Measurements from ENCODE around the gene HNRNPA1. TPM values are rescaled to one million over a fixed set of nuclear protein-coding genes. Genes with fewer than 3 reads are reported as not detected.
A peak's percentile ranks its signal among the peaks of the same experiment; 100 is the strongest.
"Not testable (repeated sequence)": the region's sequence is repeated elsewhere in the genome, so short reads cannot be mapped to it uniquely, and the experiment has no call there.

Gene HNRNPA1
- total RNA-seq, 2 donors from 2014 or later, result 431 to 588 TPM

GRCh38 chr12:54292083-54292930 lies 11.8 kb downstream of the HNRNPA1 start:
- DNase-seq, result no peak

DNA sequence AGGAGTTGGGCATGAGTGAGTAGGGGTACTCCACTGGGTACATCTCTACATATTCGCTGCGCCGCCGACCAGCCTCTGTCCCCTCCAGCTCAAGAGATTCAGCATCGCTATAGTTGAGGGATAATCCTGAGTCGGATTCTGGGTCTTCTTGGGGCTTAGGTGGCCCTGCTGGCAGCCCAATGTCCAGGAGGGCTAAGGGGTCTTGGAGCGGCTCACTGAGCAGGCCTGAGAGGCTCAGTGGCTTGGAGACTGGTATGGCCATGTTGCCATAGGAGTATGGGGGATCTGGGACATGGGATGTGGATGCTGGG lies 12.4 kb downstream of the HNRNPA1 start:
- no peak for ATAC-seq
- DNase-seq, result no peak
- intact Hi-C loops (cut with DNase I), result loop anchor here (10.0 kb wide), 1 partner anchor 72 kb away; the partner anchor contains the start of gene GPR84 (in 2 of the 2)

More at GRCh38 chr12:54292083-54292930, 11.8 kb downstream of the HNRNPA1 start:
- no peak for ATAC-seq
- intact Hi-C loops (cut with DNase I), result loop anchor here (10.0 kb wide), 1 partner anchor 72 kb away; the partner anchor contains the start of gene GPR84 (in 2 of the 2)

DNA sequence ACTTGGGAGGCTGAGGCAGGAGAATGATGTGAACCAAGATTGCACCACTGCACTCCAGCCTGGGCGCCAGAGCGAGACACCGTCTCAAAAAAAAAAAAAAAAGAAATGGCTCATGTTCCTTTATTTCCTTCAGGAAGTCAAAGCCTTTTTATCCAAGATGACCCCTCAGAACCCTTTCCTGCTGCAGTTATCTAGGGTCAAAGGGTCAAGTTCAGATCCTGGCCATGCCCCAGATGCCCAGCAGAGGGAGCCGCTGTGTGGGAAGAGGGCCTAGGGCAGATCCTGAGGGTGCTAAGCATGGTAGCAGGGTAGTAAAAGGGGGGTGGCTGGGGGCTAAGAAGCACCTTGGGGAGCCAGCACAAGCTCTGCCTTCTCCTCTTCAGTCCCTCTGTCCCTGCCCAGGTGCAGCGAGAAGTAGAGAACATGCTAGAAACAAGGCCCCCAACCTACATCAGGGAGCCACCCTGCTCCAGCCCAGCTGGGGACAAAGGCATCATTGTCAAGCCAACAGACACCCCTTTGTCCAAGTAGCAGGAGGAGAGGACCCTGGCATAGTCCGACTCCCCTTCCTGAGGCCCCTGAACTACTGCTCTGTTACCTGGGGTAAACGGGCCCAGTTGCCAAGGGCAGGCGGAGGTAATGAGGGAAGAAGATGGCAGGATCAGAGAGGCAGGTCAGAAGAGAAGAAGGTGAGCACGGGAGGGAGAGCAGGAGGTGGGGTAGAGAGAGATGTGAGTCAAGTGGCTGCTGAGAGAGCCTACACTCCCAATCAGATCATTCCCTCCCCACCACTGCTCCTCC lies 13.8 kb downstream of the HNRNPA1 start:
- DNase-seq, result peak; percentile 48
- peak in 1 of 2 donors; percentile 67 for ATAC-seq
- intact Hi-C loops (cut with DNase I), result loop anchor here (10.0 kb wide), 1 partner anchor 70 kb away; the partner anchor contains the start of gene GPR84 (in 2 of the 2)

DNA sequence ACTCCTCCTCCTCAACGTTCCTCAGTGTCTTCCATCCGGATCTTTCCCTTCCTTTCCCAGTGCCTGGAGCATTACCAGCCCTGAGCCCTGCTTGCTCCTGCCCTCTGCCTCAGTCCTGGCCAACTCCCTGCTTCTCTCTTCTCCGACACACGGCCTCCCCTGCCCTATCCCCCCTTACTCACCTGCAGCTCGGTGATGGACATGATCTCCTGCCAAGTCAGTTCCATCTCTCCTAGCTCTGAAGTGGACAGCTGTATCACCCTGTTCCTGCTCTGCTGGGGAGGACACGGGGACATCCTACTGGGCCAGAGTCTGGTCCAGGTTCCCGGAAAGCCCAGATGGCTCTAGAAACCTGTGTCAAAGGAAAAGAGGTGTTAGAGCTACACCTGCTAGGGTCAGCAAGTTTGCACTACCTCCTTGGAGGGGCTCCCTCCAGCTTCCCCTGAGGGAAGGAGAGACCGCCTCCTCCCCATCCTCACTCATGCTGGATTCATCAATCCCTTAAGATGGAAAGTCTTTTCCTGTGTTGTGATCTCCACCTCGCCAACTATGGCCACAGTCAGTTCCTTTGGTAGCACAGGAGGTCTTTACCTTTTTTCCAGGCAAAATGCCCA lies 14.5 kb downstream of the HNRNPA1 start:
- ATAC-seq (no peak), DNase-seq (no peak)
- intact Hi-C loops (cut with DNase I), result loop anchor here (10.0 kb wide), 1 partner anchor 70 kb away; the partner anchor contains the start of gene GPR84 (in 2 of the 2)

GRCh38 chr12:54296393-54297099 lies 16.0 kb downstream of the HNRNPA1 start:
- intact Hi-C loops (cut with DNase I), result loop anchor here (10.0 kb wide), 1 partner anchor 68 kb away; the partner anchor contains the start of gene GPR84 (in 2 of the 2)
- no peak for DNase-seq
- no peak for ATAC-seq

- ATAC-seq (no peak), DNase-seq (no peak)
- intact Hi-C loops (cut with DNase I), result loop anchor here (10.0 kb wide), 1 partner anchor 66 kb away; the partner anchor contains the start of gene GPR84 (in 2 of the 2)
Measured at GRCh38 chr12:54298904-54299303, 18.4 kb downstream of the HNRNPA1 start.

DNA sequence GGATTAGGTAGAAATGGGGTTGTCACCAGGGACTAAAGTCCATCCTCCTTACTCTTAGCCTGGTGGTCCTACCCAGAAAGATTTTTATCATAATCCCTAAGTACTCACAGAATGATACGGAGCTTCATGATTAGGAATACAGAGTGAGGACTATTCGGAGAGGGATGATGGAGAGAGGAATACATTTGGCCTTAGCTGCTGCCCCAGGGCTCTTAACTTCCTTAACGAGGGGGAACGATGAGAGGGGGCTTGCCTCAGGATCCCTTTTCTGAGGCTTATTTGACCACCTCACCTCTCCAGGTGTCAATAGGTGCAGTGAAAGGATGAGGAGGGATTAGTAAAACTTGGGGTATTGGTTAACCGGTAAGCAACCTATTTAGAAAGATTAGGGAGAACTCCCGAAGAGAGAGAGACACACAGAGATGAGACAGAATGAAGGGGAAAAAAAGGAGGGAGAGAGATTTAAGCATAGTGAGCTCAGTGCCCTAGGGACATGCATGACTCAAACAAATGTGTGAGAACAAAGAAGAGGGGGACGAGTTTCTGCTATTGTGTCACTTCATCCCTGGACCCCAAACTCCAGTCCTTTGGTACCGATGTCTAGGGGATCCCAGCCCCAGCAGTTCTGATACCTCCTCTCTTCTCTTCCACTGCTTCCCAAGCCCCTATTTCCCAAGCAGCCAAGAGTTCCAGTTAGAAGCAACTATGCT lies 19.1 kb downstream of the HNRNPA1 start:
- intact Hi-C loops (cut with DNase I), result loop anchor here (10.0 kb wide), 1 partner anchor 65 kb away; the partner anchor contains the start of gene GPR84 (in 2 of the 2)
- ATAC-seq (no peak), DNase-seq (no peak)

GRCh38 chr12:54300225-54300731 lies 19.8 kb downstream of the HNRNPA1 start:
- intact Hi-C loops (cut with DNase I), result no loop called here
- peak in 1 of 2 donors; percentile 13 for ATAC-seq
- DNase-seq, result no peak

DNA sequence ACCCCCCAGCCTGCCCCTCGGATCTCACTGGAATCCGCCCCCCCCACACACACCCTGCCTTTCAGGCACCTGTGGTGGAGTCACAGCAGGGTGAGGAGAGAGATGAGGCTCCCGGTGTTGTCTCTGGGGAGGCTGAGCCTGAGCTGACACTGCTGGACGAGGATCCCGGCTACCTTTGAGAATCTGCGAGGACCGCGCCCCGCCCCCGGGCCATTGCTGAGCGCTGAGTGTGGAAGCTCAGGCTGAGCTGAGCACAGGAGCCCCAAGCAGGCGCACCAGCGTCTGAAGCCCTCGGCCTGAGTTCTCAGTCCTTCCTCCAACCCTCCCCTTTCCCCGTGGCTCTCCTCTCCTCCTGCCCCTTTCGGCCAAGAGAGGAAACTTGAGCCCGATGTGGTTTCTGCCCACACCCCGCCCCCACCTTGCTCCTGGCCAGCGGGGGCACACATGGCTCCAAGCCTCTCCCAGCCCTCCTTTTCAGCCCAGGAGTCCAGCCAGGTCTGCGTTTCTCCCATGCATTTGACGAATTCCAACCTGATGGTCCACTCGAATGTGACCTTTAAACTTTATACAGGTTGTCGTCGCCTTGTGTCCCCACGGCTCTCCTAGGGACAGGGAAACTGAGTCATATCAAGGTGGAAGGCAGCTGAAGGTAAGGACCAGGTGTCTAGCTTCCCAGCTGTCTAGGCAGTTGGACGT lies 20.4 kb downstream of the HNRNPA1 start, which contains the start of gene NFE2:
NFE2 (minus strand) TSS at position 284 of the 696 bp plus-strand sequence. CDS start 5,767 bp downstream, outside the sequence.
- intact Hi-C loops (cut with DNase I), result no loop called here
- DNase-seq (peak; percentile 56), ATAC-seq (peak; percentile 69 to 90)

GRCh38 chr12:54301428-54302048 lies 21.0 kb downstream of the HNRNPA1 start:
- ATAC-seq, result no peak
- no peak for DNase-seq
- intact Hi-C loops (cut with DNase I), result no loop called here

GRCh38 chr12:54303640-54304039 lies 23.1 kb downstream of the HNRNPA1 start:
- ATAC-seq (no peak), DNase-seq (no peak)
- intact Hi-C loops (cut with DNase I), result no loop called here

- peak; percentile 79 for DNase-seq
- ATAC-seq, result peak; percentile 70 to 74
- intact Hi-C loops (cut with DNase I), result no loop called here
Measured at GRCh38 chr12:54304187-54304810, 23.8 kb downstream of the HNRNPA1 start.

DNA sequence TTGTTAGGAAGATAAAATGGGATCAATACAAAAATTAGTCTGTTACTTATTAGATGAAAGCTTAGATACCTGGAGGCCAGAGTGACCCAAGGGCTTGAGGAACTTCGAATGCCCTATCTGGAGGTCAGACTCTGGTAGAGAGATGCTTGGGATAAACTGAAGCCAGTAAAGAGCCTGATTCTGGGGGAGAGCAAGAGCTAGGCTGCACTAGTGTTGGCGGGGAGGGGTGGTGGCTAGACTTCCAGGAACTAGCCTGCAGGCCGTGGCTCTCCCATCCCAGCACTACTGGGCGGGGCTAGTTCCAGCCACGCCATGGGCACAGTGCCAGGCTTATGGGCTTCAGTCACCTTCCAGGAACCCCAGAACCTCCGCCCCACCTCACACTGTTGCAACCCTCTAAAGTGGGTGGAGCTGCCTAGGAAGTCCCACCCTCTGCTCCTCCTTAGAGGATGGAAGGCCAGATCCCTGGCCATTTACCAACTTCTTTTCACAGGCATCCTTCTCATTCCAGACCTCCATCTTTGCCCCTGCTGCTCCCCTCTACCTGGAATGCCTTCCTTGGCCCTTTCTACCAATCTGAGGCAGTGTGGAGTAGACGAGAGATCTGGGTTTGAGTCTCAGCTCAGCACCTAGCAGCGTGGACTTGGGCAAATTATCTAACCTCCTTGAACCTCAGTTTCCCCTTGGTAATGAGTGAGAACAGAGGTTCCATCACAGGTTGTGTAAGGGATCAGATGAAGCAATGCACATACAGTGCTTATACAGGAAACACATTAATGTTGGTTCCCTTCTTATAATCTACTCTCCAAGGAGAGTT lies 26.6 kb downstream of the HNRNPA1 start:
- intact Hi-C loops (cut with DNase I), result no loop called here
- DNase-seq, result peak; percentile 90
- peak; percentile 76 to 95 for ATAC-seq

DNA sequence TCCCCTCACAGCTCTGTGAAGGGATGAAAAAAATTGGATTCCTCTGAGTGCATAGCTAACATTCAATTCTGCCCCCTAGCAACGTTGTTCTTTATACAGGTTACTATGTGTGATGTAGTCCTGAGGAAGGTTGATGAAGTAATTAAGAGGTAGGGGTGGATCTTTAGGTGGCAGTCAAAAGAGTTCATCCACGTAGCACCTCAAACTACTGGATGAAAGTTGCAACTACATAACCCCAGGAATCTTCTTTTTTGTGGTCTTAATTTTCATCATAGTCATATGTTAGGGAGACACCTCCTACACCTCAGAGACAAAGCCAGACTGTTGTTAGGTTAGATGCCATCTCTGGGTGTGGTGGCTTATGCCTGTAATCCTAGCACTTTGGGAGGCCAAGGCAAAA lies 30.5 kb downstream of the HNRNPA1 start:
- DNase-seq (no peak), ATAC-seq (no peak)
- intact Hi-C loops (cut with DNase I), result no loop called here

DNA sequence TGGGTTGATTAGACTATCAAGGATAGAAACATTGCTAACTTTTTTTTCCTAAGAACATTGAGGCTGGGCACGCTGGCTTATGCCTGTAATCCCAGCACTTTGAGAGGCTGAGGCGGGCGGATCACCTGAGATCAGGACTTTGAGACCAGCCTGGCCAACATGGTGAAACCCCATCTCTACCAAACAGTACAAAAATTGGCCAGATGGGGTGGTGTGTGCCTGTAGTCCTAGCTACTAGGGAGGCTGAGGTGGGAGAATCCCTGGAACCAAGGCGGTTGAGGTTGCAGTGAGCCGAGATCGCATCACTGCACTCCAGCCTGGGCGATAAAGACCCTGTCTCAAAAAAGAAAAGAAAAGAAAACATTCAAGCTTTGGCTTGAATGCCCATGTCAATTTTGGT lies 31.8 kb downstream of the HNRNPA1 start:
- ATAC-seq; intact Hi-C loops (cut with DNase I); DNase-seq: not testable (repeated sequence)
